Measurements from ENCODE around the gene PATL2. TPM values are rescaled to one million over a fixed set of nuclear protein-coding genes. Genes with fewer than 3 reads are reported as not detected.

PATL2 gene
- total RNA-seq, 2 experiments from 2014 or later = 17.4 to 21.9 TPM

DNA sequence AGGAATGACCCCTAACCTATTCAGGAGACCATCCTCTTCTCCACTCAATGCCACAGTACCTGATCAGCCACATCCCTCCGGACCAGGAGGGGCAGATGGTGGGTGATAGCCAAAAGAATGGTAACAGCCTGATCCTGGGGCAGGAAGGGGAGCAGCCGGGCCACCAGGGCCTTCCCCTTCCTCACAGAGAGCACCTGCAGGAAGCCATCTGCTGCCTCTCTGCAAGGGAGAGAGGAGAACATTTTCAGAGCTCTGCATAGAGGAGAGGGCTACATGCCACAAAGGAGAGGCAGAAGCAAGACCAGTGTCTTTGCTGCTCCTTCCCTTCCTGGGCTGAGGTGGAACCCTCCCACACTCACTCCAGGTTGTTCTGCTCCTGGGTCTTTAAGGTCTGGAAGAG, 42.2 kb downstream of the PATL2 start:
- Histone ChIP-seq H3K36me3 (ENCODE audit: insufficient read depth, low read length) (no peaks in the 10 kb centered on the region), H3K9me3 (ENCODE audit: control insufficient read depth in 1 of 2, insufficient read depth in 1 of 2, low read length in 2 of 2) (no peaks in the 10 kb centered on the region), H3K4me1 (ENCODE audit: insufficient read depth, low read length) (peaks cover 95% of the 10 kb centered on the region), H3K27me3 (ENCODE audit: control insufficient read depth in 1 of 2, insufficient read depth in 2 of 2, low read length in 2 of 2) (no peaks in the 10 kb centered on the region), H3K27ac (ENCODE audit: low read depth in 1 of 2, low read length in 2 of 2) (peak overlapping the region; percentile 57 to 62), H3K4me3 (ENCODE audit: low read length) (no peak overlapping the region)
- Mint-ChIP-seq H3K9me3 (no peaks in the 10 kb centered on the region), H3K4me3 (no peak overlapping the region), H3K27me3 (no peaks in the 10 kb centered on the region), H3K36me3 (ENCODE audit: low read depth) (no peaks in the 10 kb centered on the region), H3K4me1 (ENCODE audit: low read depth) (peaks cover 87% of the 10 kb centered on the region), H3K27ac (peak overlapping the region; percentile 96)
- DNase-seq (peak in 5 of 14 experiments; percentile 31 to 56 (median 52)), ATAC-seq (ENCODE audit: poor library complexity) (peak; percentile 52)
- POLR2A ChIA-PET = interaction anchor here (11.9 to 49.9 kb wide), 2 partner anchors 16 to 53 kb away, joined by 632 to 4232 read pairs; partner anchors contain the start of genes B2M, PATL2 and TRIM69
- CTCF ChIA-PET = interaction anchor here (1.2 to 1.5 kb wide), 2 partner anchors 8 to 17 kb away, joined by 3 to 4 read pairs; no protein-coding TSS in a partner anchor
- TF ChIP-seq, protein P1, sequence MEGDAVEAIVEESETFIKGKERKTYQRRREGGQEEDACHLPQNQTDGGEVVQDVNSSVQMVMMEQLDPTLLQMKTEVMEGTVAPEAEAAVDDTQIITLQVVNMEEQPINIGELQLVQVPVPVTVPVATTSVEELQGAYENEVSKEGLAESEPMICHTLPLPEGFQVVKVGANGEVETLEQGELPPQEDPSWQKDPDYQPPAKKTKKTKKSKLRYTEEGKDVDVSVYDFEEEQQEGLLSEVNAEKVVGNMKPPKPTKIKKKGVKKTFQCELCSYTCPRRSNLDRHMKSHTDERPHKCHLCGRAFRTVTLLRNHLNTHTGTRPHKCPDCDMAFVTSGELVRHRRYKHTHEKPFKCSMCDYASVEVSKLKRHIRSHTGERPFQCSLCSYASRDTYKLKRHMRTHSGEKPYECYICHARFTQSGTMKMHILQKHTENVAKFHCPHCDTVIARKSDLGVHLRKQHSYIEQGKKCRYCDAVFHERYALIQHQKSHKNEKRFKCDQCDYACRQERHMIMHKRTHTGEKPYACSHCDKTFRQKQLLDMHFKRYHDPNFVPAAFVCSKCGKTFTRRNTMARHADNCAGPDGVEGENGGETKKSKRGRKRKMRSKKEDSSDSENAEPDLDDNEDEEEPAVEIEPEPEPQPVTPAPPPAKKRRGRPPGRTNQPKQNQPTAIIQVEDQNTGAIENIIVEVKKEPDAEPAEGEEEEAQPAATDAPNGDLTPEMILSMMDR (IDR thresholded peaks at IDR 0.05) = no peak
- intact Hi-C loops (cut with DNase I, micrococcal nuclease) = loop anchor here in 1 of 2 experiments (10.0 kb wide), 1 partner anchor 74 kb away; no protein-coding TSS in a partner anchor

DNA sequence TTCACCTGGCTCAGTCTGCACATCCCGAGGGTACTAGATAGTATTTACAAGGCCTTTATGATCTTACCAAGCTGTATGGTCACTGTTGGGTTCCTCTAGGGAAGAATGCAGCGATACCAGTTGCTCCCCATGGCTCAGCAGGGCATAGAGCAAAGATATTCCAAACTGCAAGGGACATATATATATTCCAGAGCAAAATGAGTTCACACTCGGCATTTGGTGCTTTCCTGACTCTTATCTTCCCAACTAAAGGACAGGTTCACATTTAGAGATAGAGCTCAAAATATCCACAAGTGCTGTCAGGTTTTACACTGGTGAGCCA, 44.1 kb downstream of the PATL2 start:
- Histone ChIP-seq H3K4me1 (ENCODE audit: insufficient read depth, low read length) (peaks cover 90% of the 10 kb centered on the region), H3K4me3 (ENCODE audit: low read length) (peak overlapping the region; percentile 28), H3K27ac (ENCODE audit: low read depth in 1 of 2, low read length in 2 of 2) (peak overlapping the region; percentile 68 to 97), H3K9me3 (ENCODE audit: control insufficient read depth in 1 of 2, insufficient read depth in 1 of 2, low read length in 2 of 2) (no peaks in the 10 kb centered on the region), H3K36me3 (ENCODE audit: insufficient read depth, low read length) (no peaks in the 10 kb centered on the region), H3K27me3 (ENCODE audit: control insufficient read depth in 1 of 2, insufficient read depth in 2 of 2, low read length in 2 of 2) (no peaks in the 10 kb centered on the region)
- TF ChIP-seq, protein P1 (IDR thresholded peaks at IDR 0.05) = no peak
- Mint-ChIP-seq H3K4me3 (peak overlapping the region; percentile 79), H3K27ac (peak overlapping the region; percentile 96), H3K4me1 (ENCODE audit: low read depth) (peaks cover 83% of the 10 kb centered on the region), H3K9me3 (no peaks in the 10 kb centered on the region), H3K27me3 (no peaks in the 10 kb centered on the region), H3K36me3 (ENCODE audit: low read depth) (peaks cover 13% of the 10 kb centered on the region)
- DNase-seq (no peak), ATAC-seq (ENCODE audit: poor library complexity) (no peak)
- intact Hi-C loops (cut with DNase I, micrococcal nuclease) = loop anchor here (1.0 to 10.0 kb wide), 3 partner anchors 14 to 72 kb away; no protein-coding TSS in a partner anchor
- POLR2A ChIA-PET = interaction anchor here (0.6 to 49.9 kb wide), 9 partner anchors 8 to 842 kb away, joined by 3 to 4232 read pairs (median 4); partner anchors contain the start of genes B2M, EIF3J, MFAP1 and PATL2
- CTCF ChIA-PET = interaction anchor here (0.9 to 2.7 kb wide), 8 partner anchors 10 to 71 kb away, joined by 3 to 19 read pairs (median 5); partner anchors contain the start of genes B2M and PATL2

DNA sequence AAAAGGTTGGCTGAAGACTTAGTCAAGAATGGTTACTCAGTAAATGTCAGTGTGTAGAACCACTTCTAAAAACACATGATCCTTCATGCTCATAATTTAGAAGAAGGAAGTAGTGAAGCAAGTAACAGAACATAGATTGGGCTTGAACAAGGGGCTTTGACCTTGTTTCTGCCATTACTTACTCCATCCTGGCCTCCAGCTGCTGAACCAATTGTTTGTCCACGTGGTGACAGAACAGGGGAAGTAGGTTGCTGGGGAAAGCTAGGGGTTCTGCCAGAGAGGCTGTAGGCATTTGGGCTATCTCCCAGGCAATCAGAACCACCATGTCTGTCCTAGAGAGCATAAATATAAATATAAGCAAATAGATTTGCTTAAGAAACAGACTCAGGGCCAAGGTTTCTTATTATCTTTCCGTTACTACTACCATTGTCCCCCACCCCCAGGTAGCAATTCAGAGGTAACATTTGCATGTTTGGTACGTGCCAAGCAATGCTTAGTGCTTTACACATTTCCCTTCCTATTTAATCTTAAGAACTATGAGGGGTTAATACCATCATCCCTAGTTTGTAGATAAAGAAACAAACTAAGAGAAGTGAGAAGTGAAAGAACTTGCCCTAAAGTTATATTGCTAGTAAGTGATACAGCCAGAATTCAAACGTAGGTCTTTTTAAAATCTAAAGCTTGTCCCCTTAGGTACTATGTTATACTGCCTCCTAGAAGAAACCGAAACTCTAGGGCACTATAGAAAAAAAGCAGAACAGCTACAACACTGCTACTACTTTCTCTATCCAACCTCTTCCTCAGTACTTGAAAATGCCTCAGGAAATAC, 44.7 kb downstream of the PATL2 start:
- Mint-ChIP-seq H3K36me3 (ENCODE audit: low read depth) (peaks cover 13% of the 10 kb centered on the region), H3K27ac (peak overlapping the region; percentile 96), H3K4me1 (ENCODE audit: low read depth) (peaks cover 83% of the 10 kb centered on the region), H3K27me3 (no peaks in the 10 kb centered on the region), H3K9me3 (no peaks in the 10 kb centered on the region), H3K4me3 (peak overlapping the region; percentile 79)
- ChIA-PET CTCF (interaction anchor here (0.6 to 2.7 kb wide), 10 partner anchors 11 to 120 kb away, joined by 3 to 19 read pairs (median 4); partner anchors contain the start of genes B2M and PATL2), POLR2A (interaction anchor here (0.8 to 49.9 kb wide), 8 partner anchors 9 to 842 kb away, joined by 3 to 4232 read pairs (median 4); partner anchors contain the start of genes B2M, EIF3J, MFAP1 and PATL2)
- DNase-seq = peak in 4 of 14 experiments; percentile 19 to 80 (median 59)
- TF ChIP-seq, protein P1 (IDR thresholded peaks at IDR 0.05) = no peak
- no peak for ATAC-seq (ENCODE audit: poor library complexity)
- intact Hi-C loops (cut with DNase I, micrococcal nuclease) = loop anchor here (1.0 to 10.0 kb wide), 3 partner anchors 14 to 72 kb away; no protein-coding TSS in a partner anchor
- no peaks in the 10 kb centered on the region for H3K27me3 ChIP-seq (ENCODE audit: control insufficient read depth in 1 of 2, insufficient read depth in 2 of 2, low read length in 2 of 2)
- peaks cover 88% of the 10 kb centered on the region for H3K4me1 ChIP-seq (ENCODE audit: insufficient read depth, low read length)
- H3K27ac ChIP-seq (ENCODE audit: low read depth in 1 of 2, low read length in 2 of 2) = peak overlapping the region; percentile 68 to 97
- H3K36me3 ChIP-seq (ENCODE audit: insufficient read depth, low read length) = no peaks in the 10 kb centered on the region
- no peaks in the 10 kb centered on the region for H3K9me3 ChIP-seq (ENCODE audit: control insufficient read depth in 1 of 2, insufficient read depth in 1 of 2, low read length in 2 of 2)
- H3K4me3 ChIP-seq (ENCODE audit: low read length) = peak overlapping the region; percentile 28

Data from CD4-positive, alpha-beta T cell (primary cell).